Ishikawa (cell line): ENCODE data around the gene AKR1C2.

Source experiments
- CEBPB ChIP-seq: IDR thresholded peaks from 2 replicates; pipeline ENCODE4 v1.6.1; 2012
- CREB1 ChIP-seq: IDR thresholded peaks from 2 replicates; pipeline ENCODE4 v1.6.1; 2012; ENCODE audit warnings: low read depth
- EGR1 ChIP-seq: IDR thresholded peaks from 2 replicates; pipeline ENCODE4 v1.6.1; 2012
- EP300 ChIP-seq: IDR thresholded peaks from 2 replicates; pipeline ENCODE4 v1.6.1; 2012; ENCODE audit warnings: borderline replicate concordance
- FOXM1 ChIP-seq: IDR thresholded peaks from 2 replicates; pipeline ENCODE4 v1.6.1; 2012; ENCODE audit warnings: low read depth, borderline replicate concordance
- MAX ChIP-seq: IDR thresholded peaks from 2 replicates; pipeline ENCODE4 v1.6.1; 2012
- NFIC ChIP-seq: IDR thresholded peaks from 2 replicates; pipeline ENCODE4 v1.6.1; 2012
- RAD21 ChIP-seq: IDR thresholded peaks from 2 replicates; pipeline ENCODE4 v1.6.1; 2012; ENCODE audit warnings: low read depth
- REST ChIP-seq: IDR thresholded peaks from 2 replicates; pipeline ENCODE4 v1.6.1; 2012; ENCODE audit warnings: low read depth, mild to moderate bottlenecking
- TAF1 ChIP-seq: IDR thresholded peaks from 2 replicates; pipeline ENCODE4 v1.6.1; 2012; ENCODE audit warnings: low read depth, mild to moderate bottlenecking
- TCF12 ChIP-seq: IDR thresholded peaks from 2 replicates; pipeline ENCODE4 v1.6.1; 2012; ENCODE audit warnings: low read depth
- TEAD4 ChIP-seq: IDR thresholded peaks from 2 replicates; pipeline ENCODE4 v1.6.1; 2012
- USF1 ChIP-seq: IDR thresholded peaks from 2 replicates; pipeline ENCODE4 v1.6.1; 2012
- YY1 ChIP-seq: IDR thresholded peaks from 2 replicates; pipeline ENCODE4 v1.6.1; 2012; ENCODE audit warnings: low read depth
- ZBTB7A ChIP-seq: IDR thresholded peaks from 2 replicates; pipeline ENCODE4 v1.6.1; 2012; ENCODE audit warnings: low read depth

The AKR1C2 gene

GRCh38 chr10:5043716-5044115 lies 40.1 kb upstream of the AKR1C2 start:
- TF ChIP-seq USF1 (no peak), YY1 (no peak), ZBTB7A (no peak), TAF1 (no peak), REST (no peak), EGR1 (no peak), RAD21 (0 out of 2 replicates have a peak, but pooled peaks have one; percentile 3), EP300 (peak; percentile 91), MAX (0 out of 2 replicates have a peak, but pooled peaks have one; percentile 9), FOXM1 (peak; percentile 79), CEBPB (peak; percentile 98), TCF12 (peak; percentile 92), TEAD4 (peak; percentile 67), NFIC (peak; percentile 97), CREB1 (no peak)

GRCh38 chr10:5042922-5043321 lies 39.3 kb upstream of the AKR1C2 start:
- TF ChIP-seq MAX (no peak), TAF1 (no peak), EGR1 (no peak), TCF12 (no peak), NFIC (no peak), CEBPB (no peak), YY1 (no peak), CREB1 (no peak), REST (no peak), TEAD4 (no peak), EP300 (no peak)

GRCh38 chr10:5041471-5042023 lies 37.9 kb upstream of the AKR1C2 start:
- TF ChIP-seq RAD21 (no peak), TCF12 (no peak), ZBTB7A (no peak), REST (no peak), NFIC (no peak), TEAD4 (no peak)

- TF ChIP-seq EP300 (peak; percentile 39; the same call in 1 of the 2 replicates), CEBPB (no peak), NFIC (no peak), TAF1 (no peak), TEAD4 (peak; percentile 57), FOXM1 (no peak), RAD21 (no peak)
These were observed 37.3 kb upstream of the AKR1C2 start for GRCh38 chr10:5040781-5041470.
